HTERT RPE-1 (cell line): Measurements from ENCODE around the gene ZNF823.
"Not testable (repeated sequence)": the region's sequence is repeated elsewhere in the genome, so short reads cannot be mapped to it uniquely, and the experiment has no call there.

Experiments used
- in situ Hi-C: fragments of 300-500 bp; cut with MboI; formaldehyde crosslinking; loops from 4 replicates; pipeline ENCODE4 v1.14.3; 2020; ENCODE audit warnings: low sequenced_read_pairs

ZNF823 gene

DNA sequence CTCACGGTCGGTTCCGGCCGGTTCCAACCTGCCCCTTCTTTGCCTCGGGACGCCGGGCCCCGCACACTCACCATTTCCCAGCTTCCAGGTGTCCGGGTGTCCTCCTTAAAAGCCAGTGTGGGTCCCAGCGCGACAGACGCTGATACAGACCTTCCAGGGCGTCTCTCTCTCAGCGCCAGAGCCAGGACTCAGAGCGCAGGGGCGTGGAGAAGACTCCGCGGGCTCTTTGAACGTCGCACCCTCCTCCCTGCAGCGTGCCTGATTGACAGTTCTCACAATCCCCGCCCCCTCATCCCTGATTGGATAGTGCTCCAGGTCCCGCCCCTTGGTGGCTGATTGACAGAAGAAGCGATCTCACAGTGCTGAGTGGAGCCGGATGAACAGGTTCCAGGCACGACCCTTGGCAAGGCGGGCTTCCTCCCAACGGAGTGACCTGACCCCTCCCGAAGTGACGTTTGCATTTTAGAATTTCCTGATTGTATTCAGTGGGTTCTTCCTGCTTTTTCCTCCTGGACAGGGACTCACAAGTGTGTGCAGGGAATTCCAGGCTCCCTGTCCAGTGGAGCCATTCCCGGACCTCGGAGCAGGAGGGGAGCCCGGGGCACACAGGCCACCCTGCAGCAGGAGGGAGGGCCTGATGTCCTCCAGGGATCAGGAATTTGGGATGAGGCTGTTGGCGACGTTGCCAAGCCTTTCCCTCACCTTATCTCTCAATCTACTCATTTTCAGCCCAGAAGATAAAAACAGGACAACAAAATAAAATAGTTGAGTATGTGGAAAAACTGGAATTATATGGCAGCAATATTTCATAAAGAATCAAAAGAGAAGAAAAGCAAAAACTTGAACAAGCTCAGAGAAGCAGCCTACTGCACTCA is at the start of gene ZNF823:
Gene ZNF823 (minus strand): TSS at position 201 of the 875 bp plus-strand sequence. CDS start 127 bp downstream, at position 74.
- in situ Hi-C loops: no loop called here

DNA sequence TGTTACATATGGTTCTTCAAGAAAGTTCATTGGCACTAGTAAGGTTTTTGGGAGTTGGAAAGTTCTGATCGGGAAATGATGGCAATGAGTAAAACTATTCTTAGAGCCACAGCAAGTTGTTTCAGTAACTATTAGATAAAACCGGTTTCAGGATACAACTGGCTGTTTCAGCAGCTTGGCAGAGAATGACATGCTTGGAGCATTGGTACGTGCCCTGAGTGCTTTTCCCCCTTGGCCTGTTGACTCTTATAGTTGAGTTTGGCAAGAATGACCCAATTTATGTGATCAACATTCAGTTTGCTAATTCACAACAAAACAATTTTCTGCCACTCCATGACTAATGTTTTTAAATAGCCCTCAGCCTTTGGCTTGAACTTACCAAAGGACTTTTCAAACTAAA is 48.8 kb upstream of the ZNF823 start:
- in situ Hi-C loops: no loop called here

DNA sequence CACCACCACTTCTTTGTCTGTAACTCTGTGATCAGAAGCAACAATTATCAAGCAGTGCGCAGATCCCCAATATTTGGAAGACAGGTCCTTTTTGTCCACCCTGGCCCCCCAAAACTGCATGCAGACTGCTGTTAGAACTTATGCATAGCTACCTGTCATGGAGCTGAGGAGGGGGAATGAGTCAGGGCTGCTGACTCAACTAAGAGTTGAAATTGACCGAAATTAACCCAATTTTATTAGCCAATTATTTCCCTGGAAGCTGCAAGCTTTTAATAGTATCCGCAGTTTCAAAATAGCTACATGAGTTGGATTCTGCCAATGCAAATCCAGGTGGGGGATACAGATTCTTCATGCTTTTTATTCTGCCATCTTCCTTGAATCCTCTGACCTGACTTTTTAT is 45.6 kb upstream of the ZNF823 start:
- in situ Hi-C loops: no loop called here

DNA sequence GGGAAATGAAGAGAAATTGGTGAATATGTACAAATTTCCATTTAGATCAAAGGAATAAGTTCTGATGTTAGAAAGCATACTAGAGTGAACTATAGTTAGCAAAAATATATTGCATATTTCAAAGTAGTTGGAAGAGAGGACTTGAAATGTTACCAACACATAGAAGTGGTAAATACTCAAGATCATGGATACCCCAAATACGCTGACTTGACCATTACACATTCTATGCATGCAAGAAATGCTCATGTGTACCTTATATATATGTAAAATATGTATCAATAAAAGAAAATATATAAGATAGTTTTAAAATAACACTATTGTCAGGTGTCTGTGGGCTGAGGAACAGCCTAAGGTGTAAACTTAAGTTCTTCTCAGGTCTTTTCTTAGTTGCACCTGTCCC is 45.0 kb upstream of the ZNF823 start:
- in situ Hi-C loops: no loop called here

DNA sequence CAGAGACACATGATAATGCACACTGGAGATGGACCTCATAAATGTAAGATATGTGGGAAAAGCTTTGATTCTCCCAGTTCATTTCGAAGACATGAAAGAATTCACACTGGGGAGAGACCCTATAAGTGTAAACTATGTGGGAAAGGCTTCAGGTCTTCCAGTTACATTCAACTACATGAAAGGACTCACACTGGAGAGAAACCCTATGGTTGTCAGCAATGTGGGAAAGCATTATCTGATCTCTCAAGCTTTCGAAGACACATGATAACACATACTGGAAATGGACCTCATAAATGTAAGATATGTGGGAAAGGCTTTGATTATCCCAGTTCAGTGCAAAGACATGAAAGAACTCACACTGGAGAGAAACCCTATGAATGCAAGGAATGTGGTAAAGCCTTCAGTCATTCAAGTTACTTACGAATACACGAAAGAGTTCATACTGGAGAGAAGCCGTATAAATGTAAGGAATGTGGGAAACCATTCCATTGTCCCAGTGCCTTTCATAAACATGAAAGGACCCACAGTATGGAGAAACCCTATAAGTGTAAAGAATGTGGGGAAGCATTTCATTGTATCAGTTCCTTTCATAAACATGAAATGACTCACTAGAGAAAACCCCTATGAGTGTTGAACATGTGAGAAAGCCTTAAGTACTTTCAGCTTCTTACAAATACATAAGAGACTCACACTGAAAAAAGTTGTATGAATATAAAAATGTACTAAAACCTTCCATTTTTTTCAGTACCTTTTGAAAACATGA is 42.7 kb upstream of the ZNF823 start:
- in situ Hi-C loops: no loop called here

DNA sequence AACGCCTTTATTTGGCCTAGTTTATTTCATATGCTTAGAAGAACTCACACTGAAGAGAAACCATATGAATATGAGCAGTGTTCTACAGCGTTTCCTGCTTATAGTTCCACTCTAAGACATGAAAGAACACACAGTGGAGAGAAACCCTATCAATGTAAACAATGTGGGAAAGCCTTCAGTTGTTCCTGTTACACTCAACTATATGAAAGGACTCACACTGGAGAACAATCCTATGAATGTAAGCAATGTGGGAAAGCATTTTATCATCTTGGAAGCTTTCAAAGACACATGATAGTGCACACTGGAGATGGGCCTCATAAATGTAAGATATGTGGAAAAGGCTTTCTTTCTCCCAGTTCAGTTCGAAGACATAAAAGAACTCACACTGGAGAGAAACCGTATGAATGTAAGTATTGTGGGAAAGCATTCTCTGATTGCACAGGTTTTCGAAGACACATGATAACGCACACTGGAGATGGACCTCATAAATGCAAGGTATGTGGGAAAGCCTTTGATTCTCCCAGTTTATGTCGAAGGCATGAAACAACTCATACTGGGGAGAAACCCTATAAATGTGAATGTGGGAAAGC is 41.8 kb upstream of the ZNF823 start:
- in situ Hi-C loops: no loop called here

DNA sequence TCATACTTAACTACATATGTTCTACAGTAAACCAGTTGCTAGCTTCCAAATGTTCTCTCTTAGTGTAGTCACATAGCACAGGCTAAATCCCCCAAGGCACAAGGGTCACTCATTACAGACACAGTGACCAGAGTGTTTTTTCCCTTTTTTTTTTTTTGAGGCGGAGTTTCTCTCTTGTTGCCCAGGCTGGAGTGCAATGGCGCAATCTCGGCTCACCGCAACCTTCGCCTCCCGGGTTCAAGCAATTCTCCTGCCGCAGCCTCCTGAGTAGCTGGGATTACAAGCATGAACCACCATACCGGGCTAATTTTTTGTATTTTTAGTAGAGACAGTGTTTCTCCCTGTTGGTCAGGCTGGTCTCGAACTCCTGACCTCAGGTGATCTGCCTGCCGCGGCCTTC is 37.9 kb upstream of the ZNF823 start:
- in situ Hi-C loops: not testable (repeated sequence)

DNA sequence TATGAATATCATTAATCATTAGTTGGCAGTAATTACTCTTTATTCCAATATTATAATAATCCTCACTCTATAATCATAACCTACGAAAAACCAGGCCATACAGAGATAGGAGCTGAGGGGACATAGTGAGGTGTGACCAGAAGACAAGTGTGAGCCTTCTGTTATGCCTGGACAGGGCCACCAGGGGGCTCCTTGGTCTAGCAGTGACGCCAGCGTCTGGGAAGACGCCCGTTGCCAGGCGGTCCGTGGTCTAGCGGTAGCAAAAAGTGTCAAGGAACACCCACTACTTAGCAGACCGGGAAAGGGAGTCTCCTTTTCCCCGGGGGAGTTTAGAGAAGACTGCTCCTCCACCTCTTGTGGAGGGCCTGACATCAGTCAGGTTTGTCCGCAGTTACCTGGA is 32.8 kb upstream of the ZNF823 start:
- in situ Hi-C loops: not testable (repeated sequence)

DNA sequence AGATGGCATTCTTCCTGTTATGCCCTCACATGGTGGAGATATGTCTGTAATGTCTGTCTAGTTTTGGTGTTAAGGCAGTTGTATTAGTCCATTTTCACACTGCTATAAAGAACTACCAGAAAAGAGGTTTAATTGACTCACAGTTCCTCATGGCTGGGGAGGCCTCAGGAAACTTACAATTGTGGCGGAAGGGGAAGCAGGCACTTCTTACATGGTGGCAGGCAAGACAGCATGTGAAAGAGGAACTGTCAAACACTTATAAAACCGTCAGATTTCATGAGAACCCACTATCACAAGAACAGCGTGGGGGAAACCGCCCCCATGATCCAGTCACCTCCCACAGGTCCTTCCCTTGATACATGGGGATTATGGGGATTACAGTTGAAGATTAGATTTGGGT is 31.2 kb upstream of the ZNF823 start:
- in situ Hi-C loops: no loop called here

DNA sequence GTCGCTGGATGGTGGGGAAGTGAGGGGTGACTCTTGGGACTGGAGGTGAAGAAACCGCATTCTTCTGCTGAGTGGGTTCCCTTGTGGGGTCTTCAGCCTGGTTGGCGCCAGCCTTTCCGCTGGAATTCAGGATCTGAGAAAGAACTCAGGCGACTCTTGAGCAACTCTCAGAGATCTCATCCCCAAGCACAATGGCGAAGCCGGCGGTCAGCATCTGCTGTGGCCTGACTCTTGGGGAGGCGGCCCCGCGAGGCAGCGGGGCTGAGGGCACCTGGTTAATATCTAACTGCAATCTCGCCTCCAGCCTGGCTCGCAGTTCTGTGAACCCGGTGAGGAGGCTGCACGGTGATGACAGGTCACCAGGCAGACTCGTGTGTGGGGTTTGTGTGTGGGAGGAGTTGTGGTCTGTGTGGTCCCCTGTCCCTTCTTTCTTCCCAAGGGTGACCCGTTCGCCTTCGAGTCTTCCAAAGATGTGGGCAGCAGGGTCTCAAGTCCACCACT is 28.9 kb upstream of the ZNF823 start:
- in situ Hi-C loops: no loop called here

DNA sequence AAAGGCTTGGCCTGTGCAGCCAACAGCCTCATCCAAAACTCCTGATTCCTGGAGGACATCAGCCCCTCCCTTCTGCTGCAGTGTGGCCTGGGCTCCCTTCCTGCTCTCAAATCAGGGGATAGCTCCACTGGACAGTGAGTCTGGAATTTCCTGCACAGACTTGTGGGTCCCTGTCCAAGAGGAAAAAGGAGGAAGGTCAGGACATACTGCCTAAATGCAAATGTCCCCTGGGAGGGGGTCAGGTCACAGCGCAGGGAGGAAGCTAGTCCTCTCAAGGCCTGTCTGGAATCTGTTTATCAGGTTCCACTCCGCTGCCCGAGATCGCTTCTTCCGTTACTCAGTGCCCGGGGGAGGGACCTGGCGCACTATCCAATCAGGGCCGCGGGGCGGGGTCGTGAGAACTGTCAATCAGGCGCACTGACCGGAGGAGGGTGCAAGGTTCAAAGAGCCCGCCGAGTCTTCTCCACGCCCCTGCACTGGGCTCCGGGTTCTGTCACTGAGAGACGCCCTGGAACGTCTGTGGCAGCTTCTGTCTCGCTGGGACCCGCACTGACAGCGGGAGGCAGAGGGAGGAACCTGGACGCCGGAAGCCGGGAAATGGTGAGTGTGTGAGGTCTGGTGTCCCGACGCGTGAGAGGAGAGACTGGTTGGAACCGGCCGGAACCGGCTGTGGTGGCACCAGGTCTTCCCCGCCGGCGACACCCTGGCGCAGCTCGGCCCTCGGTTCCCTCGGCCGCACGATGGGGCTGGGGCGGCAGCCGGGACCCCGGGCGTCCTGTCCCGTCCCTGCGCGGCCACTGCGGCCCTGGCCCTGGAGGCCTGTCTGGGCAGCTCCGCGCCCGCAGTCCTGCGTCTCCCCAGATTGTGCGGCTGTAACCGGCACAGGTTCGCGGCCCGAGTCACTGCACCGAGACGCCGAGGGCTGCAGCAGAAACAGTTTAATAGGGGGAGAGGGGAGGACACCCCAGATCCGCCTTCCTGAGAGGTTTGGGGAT is 28.1 kb upstream of the ZNF823 start, which contains the start of gene ZNF441:
Gene ZNF441 (plus strand): TSS at position 404 of the 995 bp plus-strand sequence. CDS start 194 bp downstream, at position 598.
- in situ Hi-C loops: no loop called here

DNA sequence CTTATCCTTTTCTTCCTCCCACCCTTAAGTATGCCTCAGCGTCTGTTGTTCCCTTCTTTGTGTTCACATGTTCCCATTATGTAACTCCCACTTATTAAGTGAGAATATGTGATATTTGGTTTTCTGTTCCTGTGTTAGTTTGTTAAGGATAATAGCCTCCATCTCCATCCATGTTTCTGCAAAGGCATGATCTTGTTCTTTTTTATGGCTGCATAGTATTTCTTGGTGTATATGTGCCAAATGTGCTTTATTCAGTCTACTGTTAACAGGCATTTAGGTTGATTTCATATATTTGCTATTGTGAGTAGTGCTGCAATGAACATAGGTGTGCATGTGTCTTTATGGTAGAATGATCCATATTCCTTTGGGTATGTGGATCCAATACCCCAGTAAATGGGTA is 24.9 kb upstream of the ZNF823 start:
- in situ Hi-C loops: no loop called here

DNA sequence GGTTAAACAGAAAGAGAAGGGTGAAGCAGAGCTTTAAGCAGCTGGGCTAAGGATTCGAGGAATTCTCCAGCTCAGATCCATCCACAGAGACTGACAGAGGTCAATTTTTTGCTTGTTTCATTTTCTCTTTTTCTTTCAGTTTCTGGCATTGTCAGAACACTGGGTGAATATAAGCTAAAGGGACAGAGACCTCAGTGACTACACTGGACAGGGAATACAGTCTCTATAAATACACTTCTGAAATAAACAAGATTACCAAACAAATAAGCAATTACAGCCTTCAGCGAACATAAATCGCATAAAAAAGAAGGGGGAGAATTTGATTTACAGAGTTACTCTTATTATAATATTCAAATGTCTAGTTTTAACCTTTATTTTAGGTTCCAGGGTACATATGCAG is 24.4 kb upstream of the ZNF823 start:
- in situ Hi-C loops: no loop called here

DNA sequence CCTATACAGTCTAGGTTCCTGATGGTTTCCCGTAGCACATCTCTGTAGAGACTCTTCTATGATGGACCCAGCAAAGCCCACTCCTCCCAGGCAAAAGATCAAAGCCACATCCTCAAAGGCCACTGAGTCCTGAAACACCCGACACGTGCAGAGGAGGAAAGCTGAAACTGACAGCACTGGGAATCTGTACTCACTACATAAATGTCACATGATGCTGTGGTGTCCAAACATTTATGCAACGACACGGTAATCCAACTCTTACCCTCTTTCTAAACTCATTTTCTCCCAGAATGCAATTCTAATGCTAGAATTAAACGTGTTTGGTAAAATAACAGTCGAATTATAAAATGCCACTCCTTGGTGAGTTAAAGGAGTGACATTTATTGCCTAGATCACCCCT is 21.1 kb upstream of the ZNF823 start:
- in situ Hi-C loops: no loop called here

DNA sequence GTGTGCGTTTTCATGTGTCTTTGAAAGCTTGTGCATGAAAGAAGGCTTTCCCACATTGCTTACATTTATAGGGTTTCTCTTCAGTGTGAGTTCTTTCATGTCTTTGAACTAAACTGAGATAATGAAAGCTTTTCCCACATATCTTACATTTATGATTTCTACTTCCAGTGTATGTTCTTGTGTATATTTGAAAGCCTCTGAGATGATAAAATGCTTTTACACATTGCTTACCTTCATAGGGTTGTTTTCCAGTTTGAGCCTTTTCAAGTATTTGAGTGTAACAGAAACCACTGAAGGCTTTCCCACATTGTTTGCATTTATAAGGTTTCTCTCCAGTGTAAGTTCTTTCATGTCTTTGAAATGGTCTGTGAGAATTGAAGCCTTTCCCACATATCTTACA is 18.2 kb upstream of the ZNF823 start:
- in situ Hi-C loops: no loop called here

DNA sequence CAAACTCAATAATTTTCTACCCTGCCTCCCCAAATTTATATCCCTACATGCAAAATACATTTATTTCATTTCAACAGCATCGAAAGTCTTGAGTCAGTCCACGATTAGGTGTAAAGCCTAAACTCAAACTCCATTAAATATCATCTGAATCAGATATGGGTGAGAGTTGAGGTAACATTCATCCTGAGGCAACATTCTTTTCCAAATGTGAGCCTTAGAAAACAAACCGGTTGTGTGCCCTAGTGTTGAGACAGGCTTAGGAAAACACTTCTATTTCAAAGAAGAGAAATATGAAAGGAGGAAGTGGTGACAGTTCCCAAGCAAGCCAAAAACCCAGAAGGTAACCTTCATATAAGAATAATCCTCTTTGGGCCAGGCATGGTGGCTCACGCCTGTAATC is 15.9 kb upstream of the ZNF823 start:
- in situ Hi-C loops: no loop called here

DNA sequence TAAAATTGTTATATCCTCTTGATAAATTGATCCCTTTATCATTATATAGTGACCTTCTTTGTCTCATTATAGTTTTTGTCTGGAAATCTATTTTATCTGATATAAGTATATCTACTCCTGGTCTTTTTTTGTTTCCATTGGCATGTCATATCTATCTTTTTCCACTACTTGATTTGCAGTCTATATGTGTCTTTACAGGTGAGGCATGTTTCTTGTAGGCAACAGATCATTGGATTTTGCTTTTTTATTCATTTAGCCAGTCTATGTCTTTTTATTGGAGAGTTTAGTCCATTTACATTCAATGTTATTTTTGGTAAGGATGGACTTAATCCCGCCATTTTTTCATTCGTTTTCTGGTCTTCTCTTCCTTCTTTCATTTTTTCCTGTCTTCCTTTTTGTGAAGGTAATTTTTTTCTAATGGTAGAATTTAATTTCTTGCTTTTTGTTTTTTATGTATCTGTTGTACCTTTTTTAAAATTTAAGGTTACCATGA is 13.5 kb upstream of the ZNF823 start:
- in situ Hi-C loops: no loop called here

DNA sequence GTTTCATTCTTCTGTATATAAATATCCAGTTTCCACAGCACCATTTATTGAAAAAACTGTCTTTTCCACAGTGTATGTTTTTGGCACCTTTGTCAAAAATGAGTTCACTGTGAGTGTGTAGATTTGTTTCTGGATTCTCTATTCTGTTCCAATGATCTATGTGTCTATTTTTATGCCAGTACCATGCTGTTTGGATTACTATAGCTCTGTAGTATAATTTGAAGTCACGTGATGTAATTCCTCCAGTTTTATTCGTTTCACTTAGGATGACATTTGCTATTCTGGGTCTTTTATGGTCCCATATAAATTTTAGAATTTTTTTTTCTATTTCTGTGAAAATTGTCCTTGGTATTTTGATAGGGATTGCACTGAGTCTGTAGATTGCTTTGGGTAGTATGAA is 11.0 kb upstream of the ZNF823 start:
- in situ Hi-C loops: no loop called here

DNA sequence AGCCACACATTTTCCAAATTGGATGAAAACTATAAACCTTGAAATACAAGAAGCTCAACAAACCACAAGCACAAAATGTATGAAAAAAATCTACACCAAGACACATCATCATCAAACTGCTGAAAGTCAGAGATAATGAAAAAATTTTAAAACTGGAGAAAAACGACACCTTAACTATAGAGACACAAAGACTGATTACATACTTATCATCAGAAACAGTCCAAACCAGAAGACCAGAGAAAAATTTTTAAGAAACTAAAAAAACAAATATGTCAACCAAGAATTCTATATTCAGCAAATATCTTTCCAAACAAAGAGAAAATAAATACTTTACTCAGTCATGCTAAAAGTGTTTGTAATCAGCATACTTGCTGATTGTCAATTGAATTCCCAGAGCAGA is 8.5 kb upstream of the ZNF823 start:
- in situ Hi-C loops: no loop called here

DNA sequence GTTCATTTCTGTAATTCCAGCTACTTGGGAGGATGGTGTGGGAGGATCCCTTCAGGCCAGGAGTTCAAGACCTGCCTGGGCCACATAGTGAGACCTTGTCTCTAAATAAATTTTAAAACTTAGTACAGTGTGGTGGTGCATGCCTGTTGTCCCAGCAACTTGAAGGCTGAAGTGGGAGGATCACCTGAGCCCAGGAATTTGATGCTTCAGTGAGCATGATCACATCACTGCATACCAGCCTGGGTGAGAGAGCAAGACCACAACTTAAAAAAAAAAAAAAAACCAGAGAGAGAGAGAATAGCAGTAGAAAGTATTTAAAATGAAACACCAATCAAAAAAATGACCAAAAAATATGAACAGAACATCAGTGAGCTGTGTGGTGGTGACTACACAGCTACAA is 7.1 kb upstream of the ZNF823 start:
- in situ Hi-C loops: no loop called here
